Stomach (tissue), 9 donors: ENCODE measurements around the gene UNC80. TPM values are rescaled to one million over a fixed set of nuclear protein-coding genes. Genes with fewer than 3 reads are reported as not detected.

Experiments
- DNase-seq, 2 donors: peaks; one replicate each; pipeline versions ENCODE4 v3.0.0 to v3.0.0-alpha.2; 2013 to 2019
- H3K27ac ChIP-seq, 5 donors: fragments of 200-600 bp in 4 of 5; sonication (generic) in 4 of 5; one replicate each; pipeline ENCODE4 v1.5.1; 2013 to 2019; ENCODE audit warnings: mild to moderate bottlenecking in 1 of 5, moderate library complexity in 1 of 5
- H3K27me3 ChIP-seq, 3 donors: fragments of 200-600 bp; sonication (generic); one replicate each; pipeline ENCODE4 v1.5.1; 2017 to 2019; ENCODE audit warnings: mixed run types in 1 of 3
- H3K36me3 ChIP-seq, 4 donors: fragments of 200-600 bp; sonication (generic); 1 replicate in 3 of 4; 2 replicates in 1 of 4; pipeline ENCODE4 v1.5.1; 2016 to 2019
- H3K4me1 ChIP-seq, 4 donors: fragments of 200-600 bp; sonication (generic); one replicate each; pipeline ENCODE4 v1.5.1; 2016 to 2019
- H3K4me3 ChIP-seq, 4 donors: fragments of 200-600 bp; sonication (generic) in 3 of 4; one replicate each; pipeline ENCODE4 v1.5.1; 2016 to 2019; ENCODE audit warnings: mild to moderate bottlenecking in 1 of 4
- H3K9me3 ChIP-seq, 4 donors: fragments of 200-600 bp; sonication (generic); one replicate each; pipeline ENCODE4 v1.5.1; 2016 to 2019
- EP300 ChIP-seq: sonication (generic); formaldehyde crosslinking; IDR thresholded peaks from one replicate; pipeline ENCODE4 v1.6.1; 2017; ENCODE audit warnings: antibody characterized with exemption
- POLR2A ChIP-seq, 4 donors: fragments of 450-650 bp; IDR thresholded peaks; one replicate each; pipeline ENCODE4 v1.6.1; 2016; ENCODE audit warnings: antibody characterized with exemption in 4 of 4, control low read depth in 2 of 4, mild to moderate bottlenecking in 1 of 4, moderate library complexity in 1 of 4
- POLR2AphosphoS5 ChIP-seq, 3 donors: sonication (generic); formaldehyde crosslinking; IDR thresholded peaks; one replicate each; pipeline ENCODE4 v1.6.1; 2016; ENCODE audit warnings: antibody characterized with exemption in 3 of 3
- WGBS, 5 donors: extraction: QIAGEN DNeasy Blood & Tissue Kit in 3 of 5; methylation state at CpG; one replicate each; pipeline versions ENCODE4 v1.1.5 to v1.1.7; 2013 to 2018; 5-methylcytosine and 5-hydroxymethylcytosine counted together
- intact Hi-C: fragments of 100-400 bp; cut with DNase I; formaldehyde crosslinking; loops from one replicate; pipeline ENCODE4 v1.15.1; 2023; ENCODE audit warnings: low total_unique reads
- polyA plus RNA-seq, 3 donors: library from polyadenylated mRNA; stranded (reverse); fragments of 200-250 nt; gene quantifications; one replicate each; pipeline ENCODE4 v1.2.3, GENCODE V29; 2013
- total RNA-seq, 5 donors: library from RNA; depleted of rRNA; stranded (reverse); fragments of >200 nt; gene quantifications; one replicate each; pipeline versions ENCODE4 v1.1.0 to v1.2.3, GENCODE V29; 2014 to 2016
- TF ChIP-seq, protein P1 (sequence below), 7 experiments: fragments of 450-650 bp in 4 of 7; fragments of 200-600 bp in 3 of 7; sonication (generic) in 3 of 7; IDR thresholded peaks; one replicate each; pipeline ENCODE4 v1.5.1; 2016 to 2019; ENCODE audit warnings: antibody characterized with exemption in 7 of 7, control low read depth in 2 of 7, mild to moderate bottlenecking in 1 of 7
- donor health status: healthy with polysubstance abuse.
- donor health status: Bipolar disorder and iron deficiency.
- donor health status: healthy.

UNC80 gene
- total and polyA plus RNA-seq, 8 donors, result 0.08 to 5.1 (median 0.29) TPM; not detected in 1

DNA sequence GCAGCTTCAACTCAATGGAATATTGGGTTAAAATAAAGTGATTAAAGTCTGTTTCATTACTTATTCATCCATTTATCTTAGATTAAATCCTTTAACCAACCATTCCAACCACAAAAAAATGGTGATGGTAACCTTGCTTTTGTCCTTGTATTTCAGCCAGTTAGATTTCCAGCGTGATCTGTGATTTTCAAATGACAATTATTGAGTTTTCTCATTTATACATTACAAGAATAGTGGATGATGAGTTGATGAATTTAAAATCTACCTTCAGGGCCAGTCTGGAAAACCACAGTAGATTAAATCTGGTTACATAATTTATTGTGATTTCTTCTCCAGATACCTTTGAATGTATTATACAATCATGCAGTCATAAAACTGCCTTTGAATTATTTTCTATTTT, 29.7 kb upstream of the UNC80 start:
- Histone ChIP-seq H3K4me3 (no peak overlapping the region), H3K27me3 (no peaks in the 10 kb centered on the region), H3K36me3 (no peaks in the 10 kb centered on the region), H3K4me1 (no peaks in the 10 kb centered on the region), H3K9me3 (no peaks in the 10 kb centered on the region), H3K27ac (no peak overlapping the region)
- DNase-seq, result no peak
- intact Hi-C loops, result no loop called here
- WGBS, 5 donors, result 50 to 76% (median 54%) methylated on average over 1 of the region's 1 CpG
- TF ChIP-seq POLR2A (IDR thresholded peaks at IDR 0.05), result no peak
- TF ChIP-seq EP300, result no peak
- no peak for TF ChIP-seq POLR2AphosphoS5 (IDR thresholded peaks at IDR 0.05)
- TF ChIP-seq, protein P1, sequence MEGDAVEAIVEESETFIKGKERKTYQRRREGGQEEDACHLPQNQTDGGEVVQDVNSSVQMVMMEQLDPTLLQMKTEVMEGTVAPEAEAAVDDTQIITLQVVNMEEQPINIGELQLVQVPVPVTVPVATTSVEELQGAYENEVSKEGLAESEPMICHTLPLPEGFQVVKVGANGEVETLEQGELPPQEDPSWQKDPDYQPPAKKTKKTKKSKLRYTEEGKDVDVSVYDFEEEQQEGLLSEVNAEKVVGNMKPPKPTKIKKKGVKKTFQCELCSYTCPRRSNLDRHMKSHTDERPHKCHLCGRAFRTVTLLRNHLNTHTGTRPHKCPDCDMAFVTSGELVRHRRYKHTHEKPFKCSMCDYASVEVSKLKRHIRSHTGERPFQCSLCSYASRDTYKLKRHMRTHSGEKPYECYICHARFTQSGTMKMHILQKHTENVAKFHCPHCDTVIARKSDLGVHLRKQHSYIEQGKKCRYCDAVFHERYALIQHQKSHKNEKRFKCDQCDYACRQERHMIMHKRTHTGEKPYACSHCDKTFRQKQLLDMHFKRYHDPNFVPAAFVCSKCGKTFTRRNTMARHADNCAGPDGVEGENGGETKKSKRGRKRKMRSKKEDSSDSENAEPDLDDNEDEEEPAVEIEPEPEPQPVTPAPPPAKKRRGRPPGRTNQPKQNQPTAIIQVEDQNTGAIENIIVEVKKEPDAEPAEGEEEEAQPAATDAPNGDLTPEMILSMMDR (IDR thresholded peaks at IDR 0.05), result no peak

DNA sequence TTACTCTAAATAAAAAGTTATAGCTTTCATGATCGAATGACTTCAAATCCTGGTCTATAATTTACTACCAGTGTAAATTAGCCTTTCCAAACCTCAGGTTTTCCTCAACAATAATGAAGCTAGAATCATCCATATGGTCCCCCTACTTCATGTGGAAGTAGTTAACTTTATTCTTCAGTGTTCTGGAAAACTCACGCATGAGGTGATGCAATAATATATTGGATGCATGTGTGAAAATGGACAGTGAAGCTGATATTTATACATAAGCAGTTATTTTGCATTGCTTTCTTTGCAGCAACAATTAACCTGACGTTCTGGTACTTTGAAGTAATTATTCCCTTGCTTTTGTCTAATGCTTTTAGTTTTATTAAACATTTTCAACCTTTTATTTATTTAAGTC, 18.6 kb upstream of the UNC80 start:
- DNase-seq, result no peak
- Histone ChIP-seq H3K27me3 (peaks cover 0 to 9% (median 0%) of the 10 kb centered on the region in 3 donors), H3K4me3 (no peak overlapping the region), H3K9me3 (no peaks in the 10 kb centered on the region), H3K4me1 (no peaks in the 10 kb centered on the region), H3K36me3 (no peaks in the 10 kb centered on the region), H3K27ac (no peak overlapping the region)
- WGBS, 5 donors, result 44 to 52% (median 50%) methylated on average over 3 of the region's 3 CpGs
- intact Hi-C loops, result no loop called here
- TF ChIP-seq POLR2AphosphoS5 (IDR thresholded peaks at IDR 0.05) (no peak), EP300 (no peak), POLR2A (IDR thresholded peaks at IDR 0.05) (no peak)
- TF ChIP-seq, protein P1 (IDR thresholded peaks at IDR 0.05), result no peak

DNA sequence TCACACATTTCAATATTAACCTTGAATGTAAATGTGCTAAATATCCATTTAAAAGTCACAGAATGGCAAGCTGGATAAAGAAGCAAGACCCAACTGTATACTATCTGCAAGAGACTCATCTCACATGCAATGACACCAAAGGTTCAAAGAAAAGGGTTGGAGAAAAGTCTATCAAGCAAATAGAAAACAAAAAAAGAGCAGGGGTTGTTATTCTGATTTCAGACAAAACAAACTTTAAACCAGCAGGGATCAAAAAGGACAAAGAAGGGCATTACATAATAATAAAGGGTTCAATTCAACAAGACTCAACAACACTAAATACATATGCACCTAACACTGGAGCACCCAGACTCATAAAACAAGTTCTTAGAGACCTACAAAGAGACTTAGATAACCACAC, 14.5 kb upstream of the UNC80 start:
- no peak overlapping the region for H3K27ac ChIP-seq
- H3K36me3 ChIP-seq, result no peaks in the 10 kb centered on the region
- H3K4me1 ChIP-seq, result no peaks in the 10 kb centered on the region
- no peak for DNase-seq
- H3K27me3 ChIP-seq, result peaks cover 0 to 9% (median 0%) of the 10 kb centered on the region in 3 donors
- no peaks in the 10 kb centered on the region for H3K9me3 ChIP-seq
- TF ChIP-seq, protein P1 (IDR thresholded peaks at IDR 0.05), result no peak
- TF ChIP-seq EP300 (no peak), POLR2AphosphoS5 (IDR thresholded peaks at IDR 0.05) (no peak), POLR2A (IDR thresholded peaks at IDR 0.05) (no peak)
- no peak overlapping the region for H3K4me3 ChIP-seq
- intact Hi-C loops, result no loop called here

DNA sequence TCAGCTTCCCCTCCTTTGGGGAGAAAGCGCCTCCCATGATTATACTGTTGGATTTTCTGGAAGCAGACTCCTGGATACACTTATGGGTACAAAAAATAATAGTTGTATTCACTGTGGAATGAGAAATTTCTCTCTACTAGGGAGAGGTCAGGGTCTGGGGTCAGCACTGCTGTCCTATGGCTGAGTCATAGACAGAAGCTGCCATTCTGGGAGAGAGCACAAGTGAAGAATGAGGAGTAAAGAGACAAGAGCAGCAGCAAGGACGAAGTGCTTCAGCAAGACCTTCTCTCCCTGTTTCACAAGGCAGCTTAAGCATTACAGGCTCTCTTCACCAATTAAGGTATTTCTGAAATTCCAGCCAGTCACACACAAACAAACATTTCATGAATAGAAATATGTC, 10.1 kb upstream of the UNC80 start:
- H3K36me3 ChIP-seq, result no peaks in the 10 kb centered on the region
- TF ChIP-seq, protein P1 (IDR thresholded peaks at IDR 0.05), result no peak
- TF ChIP-seq EP300 (no peak), POLR2A (IDR thresholded peaks at IDR 0.05) (no peak), POLR2AphosphoS5 (IDR thresholded peaks at IDR 0.05) (no peak)
- DNase-seq, result no peak
- intact Hi-C loops, result no loop called here
- no peaks in the 10 kb centered on the region for H3K4me1 ChIP-seq
- 37 to 54% (median 47%) methylated on average over 2 of the region's 2 CpGs for WGBS, 5 donors
- no peak overlapping the region for H3K27ac ChIP-seq
- no peaks in the 10 kb centered on the region for H3K27me3 ChIP-seq
- H3K9me3 ChIP-seq, result no peaks in the 10 kb centered on the region
- no peak overlapping the region for H3K4me3 ChIP-seq
